MM.1S (cell line): ENCODE results near the gene NCKAP5.

Source experiments
- EZH2 ChIP-seq: fragments of 300-600 bp; sonication (generic); optimal IDR thresholded peaks from 2 replicates; pipeline ENCODE3; 2017; ENCODE audit warnings: low read depth, mild to moderate bottlenecking, antibody characterized with exemption, low read length, mixed read lengths
- EZH2phosphoT487 ChIP-seq: fragments of 300-600 bp; sonication (generic); IDR thresholded peaks from 2 replicates; pipeline ENCODE4 v1.6.1; 2018; ENCODE audit warnings: antibody characterized with exemption, low read length
- TF ChIP-seq, protein P1 (sequence below): fragments of 300-600 bp; sonication (generic); IDR thresholded peaks from 2 replicates; pipeline ENCODE4 v1.5.1; 2016; ENCODE audit warnings: antibody characterized with exemption, low read length, mixed read lengths

DNA sequence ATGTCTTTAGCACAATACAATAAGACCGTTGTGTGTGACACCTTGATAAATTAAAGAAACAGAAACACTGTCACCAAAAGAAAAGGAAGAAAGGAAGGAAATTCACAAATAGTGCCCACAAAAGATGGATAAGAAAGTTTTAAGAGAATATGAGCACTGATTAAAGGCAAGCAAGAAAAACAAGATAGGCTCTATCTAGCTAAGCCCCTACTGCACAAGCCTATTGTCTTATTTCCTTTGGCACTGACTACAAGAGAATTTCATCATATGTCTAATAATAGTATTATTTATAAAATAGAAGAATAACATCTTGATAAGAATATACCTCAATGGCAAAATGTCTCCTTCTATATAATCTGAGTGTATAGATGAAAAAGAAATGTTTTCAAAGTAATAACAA is 335.7 kb downstream of the NCKAP5 start:
- TF ChIP-seq, protein P1, sequence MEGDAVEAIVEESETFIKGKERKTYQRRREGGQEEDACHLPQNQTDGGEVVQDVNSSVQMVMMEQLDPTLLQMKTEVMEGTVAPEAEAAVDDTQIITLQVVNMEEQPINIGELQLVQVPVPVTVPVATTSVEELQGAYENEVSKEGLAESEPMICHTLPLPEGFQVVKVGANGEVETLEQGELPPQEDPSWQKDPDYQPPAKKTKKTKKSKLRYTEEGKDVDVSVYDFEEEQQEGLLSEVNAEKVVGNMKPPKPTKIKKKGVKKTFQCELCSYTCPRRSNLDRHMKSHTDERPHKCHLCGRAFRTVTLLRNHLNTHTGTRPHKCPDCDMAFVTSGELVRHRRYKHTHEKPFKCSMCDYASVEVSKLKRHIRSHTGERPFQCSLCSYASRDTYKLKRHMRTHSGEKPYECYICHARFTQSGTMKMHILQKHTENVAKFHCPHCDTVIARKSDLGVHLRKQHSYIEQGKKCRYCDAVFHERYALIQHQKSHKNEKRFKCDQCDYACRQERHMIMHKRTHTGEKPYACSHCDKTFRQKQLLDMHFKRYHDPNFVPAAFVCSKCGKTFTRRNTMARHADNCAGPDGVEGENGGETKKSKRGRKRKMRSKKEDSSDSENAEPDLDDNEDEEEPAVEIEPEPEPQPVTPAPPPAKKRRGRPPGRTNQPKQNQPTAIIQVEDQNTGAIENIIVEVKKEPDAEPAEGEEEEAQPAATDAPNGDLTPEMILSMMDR = no peak
- TF ChIP-seq EZH2 (no peak), EZH2phosphoT487 (no peak)
